ENCODE data around the gene DNM3.

The DNM3 gene

DNA sequence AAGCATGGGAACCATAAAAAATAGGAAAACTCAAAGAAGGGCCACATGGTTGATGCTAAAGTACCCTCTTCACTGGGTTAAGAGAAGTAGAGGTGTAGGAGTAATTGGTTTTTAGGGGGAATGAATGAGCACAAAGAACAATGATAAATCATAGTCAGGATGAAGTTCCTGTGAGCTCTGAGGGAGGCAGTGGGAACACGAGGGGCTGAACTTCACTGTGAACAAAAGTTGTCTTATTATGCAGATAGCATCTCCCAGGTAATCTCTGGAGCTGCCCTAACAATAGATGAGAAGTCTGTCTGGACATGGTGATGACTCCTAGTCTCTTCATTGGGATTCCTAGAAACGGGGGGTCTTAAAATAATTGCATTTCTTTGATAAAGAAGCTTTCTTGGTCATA lies 127.9 kb downstream of the DNM3 start:
- TF ChIP-seq POLR2A (IDR thresholded peaks at IDR 0.05; ENCODE audit: extremely low read depth, insufficient read length) (no peak), MYC (IDR thresholded peaks at IDR 0.05; ENCODE audit: low read depth, low read length) (no peak)
- TF ChIP-seq, protein P1, sequence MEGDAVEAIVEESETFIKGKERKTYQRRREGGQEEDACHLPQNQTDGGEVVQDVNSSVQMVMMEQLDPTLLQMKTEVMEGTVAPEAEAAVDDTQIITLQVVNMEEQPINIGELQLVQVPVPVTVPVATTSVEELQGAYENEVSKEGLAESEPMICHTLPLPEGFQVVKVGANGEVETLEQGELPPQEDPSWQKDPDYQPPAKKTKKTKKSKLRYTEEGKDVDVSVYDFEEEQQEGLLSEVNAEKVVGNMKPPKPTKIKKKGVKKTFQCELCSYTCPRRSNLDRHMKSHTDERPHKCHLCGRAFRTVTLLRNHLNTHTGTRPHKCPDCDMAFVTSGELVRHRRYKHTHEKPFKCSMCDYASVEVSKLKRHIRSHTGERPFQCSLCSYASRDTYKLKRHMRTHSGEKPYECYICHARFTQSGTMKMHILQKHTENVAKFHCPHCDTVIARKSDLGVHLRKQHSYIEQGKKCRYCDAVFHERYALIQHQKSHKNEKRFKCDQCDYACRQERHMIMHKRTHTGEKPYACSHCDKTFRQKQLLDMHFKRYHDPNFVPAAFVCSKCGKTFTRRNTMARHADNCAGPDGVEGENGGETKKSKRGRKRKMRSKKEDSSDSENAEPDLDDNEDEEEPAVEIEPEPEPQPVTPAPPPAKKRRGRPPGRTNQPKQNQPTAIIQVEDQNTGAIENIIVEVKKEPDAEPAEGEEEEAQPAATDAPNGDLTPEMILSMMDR (IDR thresholded peaks at IDR 0.05; ENCODE audit: low read depth, low read length): no peak
- TF ChIP-seq, protein P2, sequence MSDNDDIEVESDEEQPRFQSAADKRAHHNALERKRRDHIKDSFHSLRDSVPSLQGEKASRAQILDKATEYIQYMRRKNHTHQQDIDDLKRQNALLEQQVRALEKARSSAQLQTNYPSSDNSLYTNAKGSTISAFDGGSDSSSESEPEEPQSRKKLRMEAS (IDR thresholded peaks at IDR 0.05; ENCODE audit: low read depth, low read length): no peak
- no peak overlapping the region for H3K4me3 ChIP-seq (ENCODE audit: low read depth, low read length)
- DNase-seq (ENCODE audit: low read depth): no peak

DNA sequence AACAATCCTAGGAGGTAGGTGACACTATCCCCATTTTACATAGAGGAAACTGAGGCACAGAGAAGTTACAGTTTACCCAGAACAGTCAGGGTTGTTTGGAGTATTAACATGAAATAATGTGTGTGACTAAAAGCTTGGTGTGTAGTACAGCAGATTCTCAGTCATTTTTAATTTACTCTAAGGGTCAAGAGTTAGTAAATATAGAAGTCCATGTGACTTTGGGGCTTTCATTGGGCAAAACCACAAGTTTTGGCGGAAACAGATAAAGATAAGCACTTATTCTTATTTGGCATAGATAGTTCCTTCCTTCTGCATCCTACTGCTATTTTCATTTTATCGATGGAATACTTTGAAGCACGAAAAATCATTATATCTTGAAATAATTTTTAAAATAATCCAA lies 128.5 kb downstream of the DNM3 start:
- no peak for TF ChIP-seq POLR2A (IDR thresholded peaks at IDR 0.05; ENCODE audit: extremely low read depth, insufficient read length)
- TF ChIP-seq, protein P1 (IDR thresholded peaks at IDR 0.05; ENCODE audit: low read depth, low read length): no peak
- DNase-seq (ENCODE audit: low read depth): no peak
- H3K4me3 ChIP-seq (ENCODE audit: low read depth, low read length): no peak overlapping the region

DNA sequence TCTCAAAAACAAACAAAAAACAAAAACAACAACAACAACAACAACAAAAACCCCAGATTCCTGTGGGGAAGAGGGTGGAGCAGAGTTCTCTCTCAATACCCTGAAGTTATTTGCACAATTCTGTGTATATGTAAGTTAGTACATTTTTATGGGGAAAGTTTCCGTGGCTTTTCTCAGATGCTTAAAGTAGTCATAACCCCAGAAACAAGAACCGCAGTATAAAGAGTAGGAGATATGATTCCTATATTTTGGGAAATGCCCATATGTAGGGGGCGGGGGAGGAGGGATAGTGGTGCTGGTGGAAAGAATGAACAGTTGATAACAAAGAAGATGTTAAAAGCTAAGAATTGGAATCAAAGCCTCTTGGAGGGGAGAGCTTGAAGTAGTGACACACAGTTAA lies 131.5 kb downstream of the DNM3 start:
- no peak overlapping the region for H3K4me3 ChIP-seq (ENCODE audit: low read depth, low read length)
- DNase-seq (ENCODE audit: low read depth): no peak
- TF ChIP-seq, protein P1 (IDR thresholded peaks at IDR 0.05; ENCODE audit: low read depth, low read length): no peak
- no peak for TF ChIP-seq MYC (IDR thresholded peaks at IDR 0.05; ENCODE audit: low read depth, low read length)
- TF ChIP-seq, protein P2 (IDR thresholded peaks at IDR 0.05; ENCODE audit: low read depth, low read length): no peak
- TF ChIP-seq POLR2A (IDR thresholded peaks at IDR 0.05; ENCODE audit: extremely low read depth, insufficient read length): no peak

DNA sequence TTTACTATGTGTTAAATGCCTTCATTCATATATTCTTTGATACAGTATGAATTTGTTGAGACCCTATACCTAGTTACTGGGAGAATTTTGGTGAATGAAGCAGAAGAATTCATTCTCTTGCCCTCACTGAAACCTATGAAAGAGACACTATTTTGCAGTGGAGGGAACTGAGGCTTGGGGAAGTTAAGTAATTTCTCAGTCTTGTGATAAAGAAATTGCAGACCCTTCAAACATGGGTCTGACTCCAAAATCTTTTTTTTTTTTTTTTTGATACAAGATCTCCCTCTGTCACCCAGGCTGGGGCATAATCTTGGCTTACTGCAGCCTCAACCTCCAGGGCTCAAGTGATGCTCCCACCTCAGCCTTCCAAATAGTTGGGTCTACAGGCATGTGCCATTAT lies 132.1 kb downstream of the DNM3 start:
- H3K4me3 ChIP-seq (ENCODE audit: low read depth, low read length): no peak overlapping the region
- no peak for DNase-seq (ENCODE audit: low read depth)
- no peak for TF ChIP-seq MYC (IDR thresholded peaks at IDR 0.05; ENCODE audit: low read depth, low read length)
- TF ChIP-seq, protein P2 (IDR thresholded peaks at IDR 0.05; ENCODE audit: low read depth, low read length): no peak
- TF ChIP-seq, protein P1 (IDR thresholded peaks at IDR 0.05; ENCODE audit: low read depth, low read length): no peak
- no peak for TF ChIP-seq POLR2A (IDR thresholded peaks at IDR 0.05; ENCODE audit: extremely low read depth, insufficient read length)

DNA sequence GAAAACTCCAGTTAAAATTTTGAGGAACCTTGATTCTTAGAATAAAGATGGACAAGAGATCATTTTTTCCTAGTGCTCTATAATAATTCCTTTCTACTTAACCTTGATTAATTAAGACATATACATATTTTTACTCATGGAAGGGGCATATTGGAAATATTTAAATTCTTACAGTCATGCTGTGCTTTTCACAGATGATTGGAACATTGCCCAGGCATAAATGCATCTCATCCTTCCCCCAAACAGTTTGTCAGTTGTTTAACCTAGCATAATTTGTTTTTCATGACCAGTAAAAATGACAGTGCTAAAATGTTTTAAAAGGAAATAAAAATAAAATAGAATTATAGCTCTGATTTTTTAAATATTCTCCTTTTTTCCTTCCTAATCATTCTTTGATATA lies 140.0 kb downstream of the DNM3 start:
- TF ChIP-seq, protein P1 (IDR thresholded peaks at IDR 0.05; ENCODE audit: low read depth, low read length): no peak
- no peak for TF ChIP-seq POLR2A (IDR thresholded peaks at IDR 0.05; ENCODE audit: extremely low read depth, insufficient read length)
- TF ChIP-seq, protein P2 (IDR thresholded peaks at IDR 0.05; ENCODE audit: low read depth, low read length): no peak
- no peak for TF ChIP-seq MYC (IDR thresholded peaks at IDR 0.05; ENCODE audit: low read depth, low read length)
- DNase-seq (ENCODE audit: low read depth): no peak
- no peak overlapping the region for H3K4me3 ChIP-seq (ENCODE audit: low read depth, low read length)

DNA sequence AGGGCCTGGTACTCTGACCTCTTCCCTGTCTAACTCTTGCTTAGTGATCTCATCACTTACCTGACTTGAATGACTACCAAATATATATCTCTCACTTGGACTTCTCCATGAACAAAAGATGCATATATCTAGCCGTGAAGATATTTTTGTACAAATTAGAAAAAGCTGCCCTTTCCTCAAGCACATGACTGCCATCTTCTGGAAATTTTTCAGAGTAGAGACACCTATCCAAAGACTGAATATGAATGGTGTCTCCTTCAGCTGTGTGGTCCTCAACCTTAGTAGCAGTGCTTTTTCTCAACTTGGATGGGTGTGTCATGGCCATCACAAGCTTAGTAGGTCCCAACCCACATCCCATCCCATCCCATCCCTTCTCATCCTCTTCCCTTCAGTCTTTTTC lies 142.3 kb downstream of the DNM3 start:
- no peak for TF ChIP-seq POLR2A (IDR thresholded peaks at IDR 0.05; ENCODE audit: extremely low read depth, insufficient read length)
- TF ChIP-seq, protein P1 (IDR thresholded peaks at IDR 0.05; ENCODE audit: low read depth, low read length): peak; percentile 12
- DNase-seq (ENCODE audit: low read depth): peak; percentile 11
- H3K4me3 ChIP-seq (ENCODE audit: low read depth, low read length): no peak overlapping the region
